ENCODE measurements around the gene FARP1.

The FARP1 gene

GRCh38 chr13:98346904-98347636 lies 204.2 kb downstream of the FARP1 start:
- Histone ChIP-seq H3K4me3 (ENCODE audit: low read length) (no peak overlapping the region), H3K9ac (ENCODE audit: low read length) (no peak overlapping the region), H3K27me3 (replicated peaks; ENCODE audit: control insufficient read depth, insufficient read depth, low read length) (no peaks in the 10 kb centered on the region), H3K9me3 (ENCODE audit: control insufficient read depth, low read length) (no peaks in the 10 kb centered on the region), H3K36me3 (ENCODE audit: control insufficient read depth, insufficient read depth, low read length, severe bottlenecking) (no peaks in the 10 kb centered on the region), H3K4me1 (ENCODE audit: control insufficient read depth, insufficient read depth, low read length) (no peaks in the 10 kb centered on the region)
- DNase-seq (ENCODE audit: low read depth): no peak

GRCh38 chr13:98347756-98348155 lies 204.9 kb downstream of the FARP1 start:
- no peak overlapping the region for H3K4me3 ChIP-seq (ENCODE audit: low read length)
- no peak overlapping the region for H3K9ac ChIP-seq (ENCODE audit: low read length)
- no peaks in the 10 kb centered on the region for H3K4me1 ChIP-seq (ENCODE audit: control insufficient read depth, insufficient read depth, low read length)
- H3K9me3 ChIP-seq (ENCODE audit: control insufficient read depth, low read length): no peaks in the 10 kb centered on the region
- no peak for DNase-seq (ENCODE audit: low read depth)
- no peaks in the 10 kb centered on the region for H3K36me3 ChIP-seq (ENCODE audit: control insufficient read depth, insufficient read depth, low read length, severe bottlenecking)
- H3K27me3 ChIP-seq (replicated peaks; ENCODE audit: control insufficient read depth, insufficient read depth, low read length): no peaks in the 10 kb centered on the region

GRCh38 chr13:98348466-98349200 lies 205.7 kb downstream of the FARP1 start:
- H3K9ac ChIP-seq (ENCODE audit: low read length): no peak overlapping the region
- H3K9me3 ChIP-seq (ENCODE audit: control insufficient read depth, low read length): no peaks in the 10 kb centered on the region
- H3K4me3 ChIP-seq (ENCODE audit: low read length): no peak overlapping the region
- DNase-seq (ENCODE audit: low read depth): no peak
- no peaks in the 10 kb centered on the region for H3K27me3 ChIP-seq (replicated peaks; ENCODE audit: control insufficient read depth, insufficient read depth, low read length)
- no peaks in the 10 kb centered on the region for H3K4me1 ChIP-seq (ENCODE audit: control insufficient read depth, insufficient read depth, low read length)
- H3K36me3 ChIP-seq (ENCODE audit: control insufficient read depth, insufficient read depth, low read length, severe bottlenecking): no peaks in the 10 kb centered on the region

- Histone ChIP-seq H3K27me3 (replicated peaks; ENCODE audit: control insufficient read depth, insufficient read depth, low read length) (no peaks in the 10 kb centered on the region), H3K9me3 (ENCODE audit: control insufficient read depth, low read length) (no peaks in the 10 kb centered on the region), H3K4me1 (ENCODE audit: control insufficient read depth, insufficient read depth, low read length) (no peaks in the 10 kb centered on the region), H3K4me3 (ENCODE audit: low read length) (no peak overlapping the region), H3K9ac (ENCODE audit: low read length) (no peak overlapping the region), H3K36me3 (ENCODE audit: control insufficient read depth, insufficient read depth, low read length, severe bottlenecking) (no peaks in the 10 kb centered on the region)
- DNase-seq (ENCODE audit: low read depth): no peak
These were observed 206.9 kb downstream of the FARP1 start for GRCh38 chr13:98349731-98350305.

- Histone ChIP-seq H3K9me3 (ENCODE audit: control insufficient read depth, low read length) (no peaks in the 10 kb centered on the region), H3K9ac (ENCODE audit: low read length) (no peak overlapping the region), H3K4me1 (ENCODE audit: control insufficient read depth, insufficient read depth, low read length) (no peaks in the 10 kb centered on the region), H3K27me3 (replicated peaks; ENCODE audit: control insufficient read depth, insufficient read depth, low read length) (no peaks in the 10 kb centered on the region), H3K4me3 (ENCODE audit: low read length) (no peak overlapping the region), H3K36me3 (ENCODE audit: control insufficient read depth, insufficient read depth, low read length, severe bottlenecking) (no peaks in the 10 kb centered on the region)
- DNase-seq (ENCODE audit: low read depth): no peak
These were observed 207.9 kb downstream of the FARP1 start for GRCh38 chr13:98350746-98351330.

GRCh38 chr13:98351636-98352035 lies 208.7 kb downstream of the FARP1 start:
- Histone ChIP-seq H3K9me3 (ENCODE audit: control insufficient read depth, low read length) (no peaks in the 10 kb centered on the region), H3K9ac (ENCODE audit: low read length) (no peak overlapping the region), H3K4me3 (ENCODE audit: low read length) (no peak overlapping the region), H3K27me3 (replicated peaks; ENCODE audit: control insufficient read depth, insufficient read depth, low read length) (no peaks in the 10 kb centered on the region), H3K4me1 (ENCODE audit: control insufficient read depth, insufficient read depth, low read length) (no peaks in the 10 kb centered on the region), H3K36me3 (ENCODE audit: control insufficient read depth, insufficient read depth, low read length, severe bottlenecking) (no peaks in the 10 kb centered on the region)
- no peak for DNase-seq (ENCODE audit: low read depth)

- Histone ChIP-seq H3K27me3 (replicated peaks; ENCODE audit: control insufficient read depth, insufficient read depth, low read length) (no peaks in the 10 kb centered on the region), H3K4me3 (ENCODE audit: low read length) (no peak overlapping the region), H3K9ac (ENCODE audit: low read length) (no peak overlapping the region), H3K36me3 (ENCODE audit: control insufficient read depth, insufficient read depth, low read length, severe bottlenecking) (no peaks in the 10 kb centered on the region), H3K4me1 (ENCODE audit: control insufficient read depth, insufficient read depth, low read length) (no peaks in the 10 kb centered on the region), H3K9me3 (ENCODE audit: control insufficient read depth, low read length) (peaks cover 4% of the 10 kb centered on the region)
- no peak for DNase-seq (ENCODE audit: low read depth)
These were observed 209.3 kb downstream of the FARP1 start for GRCh38 chr13:98352226-98352625.

- H3K27me3 ChIP-seq (replicated peaks; ENCODE audit: control insufficient read depth, insufficient read depth, low read length): no peaks in the 10 kb centered on the region
- no peak for DNase-seq (ENCODE audit: low read depth)
- H3K4me3 ChIP-seq (ENCODE audit: low read length): no peak overlapping the region
- H3K9ac ChIP-seq (ENCODE audit: low read length): no peak overlapping the region
- peaks cover 5% of the 10 kb centered on the region for H3K9me3 ChIP-seq (ENCODE audit: control insufficient read depth, low read length)
- H3K36me3 ChIP-seq (ENCODE audit: control insufficient read depth, insufficient read depth, low read length, severe bottlenecking): no peaks in the 10 kb centered on the region
- no peaks in the 10 kb centered on the region for H3K4me1 ChIP-seq (ENCODE audit: control insufficient read depth, insufficient read depth, low read length)
These were observed 210.9 kb downstream of the FARP1 start for GRCh38 chr13:98353750-98354149.

GRCh38 chr13:98358937-98359336 lies 216.0 kb downstream of the FARP1 start:
- Histone ChIP-seq H3K4me1 (ENCODE audit: control insufficient read depth, insufficient read depth, low read length) (no peaks in the 10 kb centered on the region), H3K27me3 (replicated peaks; ENCODE audit: control insufficient read depth, insufficient read depth, low read length) (no peaks in the 10 kb centered on the region), H3K4me3 (ENCODE audit: low read length) (no peak overlapping the region), H3K36me3 (ENCODE audit: control insufficient read depth, insufficient read depth, low read length, severe bottlenecking) (no peaks in the 10 kb centered on the region), H3K9ac (ENCODE audit: low read length) (no peak overlapping the region), H3K9me3 (ENCODE audit: control insufficient read depth, low read length) (peaks cover 5% of the 10 kb centered on the region)
- DNase-seq (ENCODE audit: low read depth): no peak

- H3K36me3 ChIP-seq (ENCODE audit: control insufficient read depth, insufficient read depth, low read length, severe bottlenecking): no peaks in the 10 kb centered on the region
- H3K27me3 ChIP-seq (replicated peaks; ENCODE audit: control insufficient read depth, insufficient read depth, low read length): no peaks in the 10 kb centered on the region
- no peaks in the 10 kb centered on the region for H3K4me1 ChIP-seq (ENCODE audit: control insufficient read depth, insufficient read depth, low read length)
- no peak overlapping the region for H3K4me3 ChIP-seq (ENCODE audit: low read length)
- no peak for DNase-seq (ENCODE audit: low read depth)
- H3K9me3 ChIP-seq (ENCODE audit: control insufficient read depth, low read length): peaks cover 5% of the 10 kb centered on the region
- no peak overlapping the region for H3K9ac ChIP-seq (ENCODE audit: low read length)
These were observed 217.7 kb downstream of the FARP1 start for GRCh38 chr13:98360545-98360944.

GRCh38 chr13:98363326-98363725 lies 220.4 kb downstream of the FARP1 start:
- H3K36me3 ChIP-seq (ENCODE audit: control insufficient read depth, insufficient read depth, low read length, severe bottlenecking): no peaks in the 10 kb centered on the region
- DNase-seq (ENCODE audit: low read depth): no peak
- H3K9ac ChIP-seq (ENCODE audit: low read length): no peak overlapping the region
- no peaks in the 10 kb centered on the region for H3K4me1 ChIP-seq (ENCODE audit: control insufficient read depth, insufficient read depth, low read length)
- no peaks in the 10 kb centered on the region for H3K27me3 ChIP-seq (replicated peaks; ENCODE audit: control insufficient read depth, insufficient read depth, low read length)
- no peaks in the 10 kb centered on the region for H3K9me3 ChIP-seq (ENCODE audit: control insufficient read depth, low read length)
- no peak overlapping the region for H3K4me3 ChIP-seq (ENCODE audit: low read length)

Measured in adipocyte (in vitro differentiated cells).